HepG2 (cell line): ENCODE data around the gene PELI2. TPM values are rescaled to one million over a fixed set of nuclear protein-coding genes. Genes with fewer than 3 reads are reported as not detected.

Experiments used
- ATAC-seq: fragments of 200-7000 bp; cut with Tn5 transposase; 3 replicates; pipeline ENCODE4 v1.9.1; 2020; ENCODE audit warnings: mild to moderate bottlenecking, moderate library complexity
- BruUV-seq: library from RNA; stranded (reverse); fragments of 400-500 nt; replicated peaks from 2 replicates; lab custom pipeline; 2021; lab: Mats Ljungman, UMichigan
- CTCF ChIA-PET: fragments of 300-600 bp; formaldehyde crosslinking; extraction: SDS; loops from one replicate; lab custom pipeline; 2021; ENCODE audit warnings: low total read pairs, inconsistent platforms, low intra/inter-chr PET ratio; lab: Yijun Ruan, JAX
- POLR2A ChIA-PET: fragments of 350-600 bp; sonication (Branson Sonifier 250); formaldehyde crosslinking; loops from one replicate; lab custom pipeline; 2020; ENCODE audit warnings: antibody characterized with exemption, inconsistent platforms; lab: Yijun Ruan, JAX
- DNase-seq: peaks from one replicate; pipeline ENCODE4 v3.0.0-alpha.2; 2015; ENCODE audit warnings: low spot score
- FAIRE-seq: peaks from 3 replicates; lab custom pipeline; 2011; peaks lifted over from hg19 to GRCh38; lab: Jason Lieb, UNC
- H2AFZ ChIP-seq: one replicate; pipeline ENCODE4 v1.6.1; 2011; ENCODE audit warnings: low read length, inconsistent platforms
- H3K27ac ChIP-seq: fragments of 300-600 bp; 3 replicates; pipeline ENCODE4 v1.8.0; 2011; ENCODE audit warnings: mixed run types, mild to moderate bottlenecking, mixed read lengths, low read length, inconsistent platforms; ENCODE audit not compliant: insufficient read depth; ENCODE audit errors: extremely low read length
- H3K27me3 ChIP-seq, 2 experiments: fragments of 200-600 bp in 1 of 2; 2 replicates in 1 of 2; 3 replicates in 1 of 2; pipeline versions ENCODE4 v1.6.0 to v1.8.0; 2011; ENCODE audit warnings: low read length in 2 of 2, mild to moderate bottlenecking in 2 of 2, moderate library complexity in 2 of 2, inconsistent platforms in 1 of 2; ENCODE audit not compliant: insufficient read depth in 2 of 2, control insufficient read depth in 1 of 2
- H3K36me3 ChIP-seq, 2 experiments: fragments of 200-600 bp in 1 of 2; replicated peaks in 1 of 2; 2 replicates in 1 of 2; 3 replicates in 1 of 2; pipeline versions ENCODE4 v1.5.1 to v1.8.0; 2011; ENCODE audit warnings: low read length in 2 of 2, inconsistent platforms in 1 of 2; ENCODE audit not compliant: insufficient read depth in 2 of 2, control insufficient read depth in 1 of 2
- H3K4me1 ChIP-seq: 2 replicates; pipeline ENCODE4 v1.5.1; 2012; ENCODE audit warnings: low read length, inconsistent platforms; ENCODE audit not compliant: insufficient read depth
- H3K4me2 ChIP-seq: 2 replicates; pipeline ENCODE4 v1.6.0; 2011; ENCODE audit warnings: low read depth, low read length, inconsistent platforms
- H3K4me3 ChIP-seq, 3 experiments: fragments of 200-600 bp in 1 of 3; sonication (generic), shearing (Covaris generic) in 1 of 3; replicated peaks in 1 of 3; 2 replicates each; pipeline ENCODE4 v1.5.1; 2011 to 2016; ENCODE audit warnings: low read length in 3 of 3, inconsistent platforms in 2 of 3, low read depth in 2 of 3, mild to moderate bottlenecking in 2 of 3, control low read depth in 1 of 3, mixed read lengths in 1 of 3; ENCODE audit not compliant: insufficient read depth in 1 of 3
- H3K79me2 ChIP-seq: one replicate; pipeline ENCODE4 v1.6.1; 2011; ENCODE audit warnings: low read length, inconsistent platforms; ENCODE audit not compliant: insufficient read depth
- H3K9ac ChIP-seq: 2 replicates; pipeline ENCODE4 v1.6.0; 2011; ENCODE audit warnings: mild to moderate bottlenecking, low read depth, low read length, inconsistent platforms; ENCODE audit not compliant: insufficient read depth
- H3K9me3 ChIP-seq: 2 replicates; pipeline ENCODE4 v1.5.1; 2012; ENCODE audit warnings: mild to moderate bottlenecking, low read length
- H4K20me1 ChIP-seq: 2 replicates; pipeline ENCODE4 v1.6.0; 2011; ENCODE audit warnings: inconsistent platforms, mild to moderate bottlenecking, low read length, moderate library complexity; ENCODE audit not compliant: insufficient read depth
- AKAP8 ChIP-seq: sonication (generic); formaldehyde crosslinking; IDR thresholded peaks from 2 replicates; pipeline ENCODE4 v1.5.1; 2020; ENCODE audit warnings: mild to moderate bottlenecking, missing genetic modification reagents
- GLMP ChIP-seq: sonication (generic); formaldehyde crosslinking; IDR thresholded peaks from 2 replicates; pipeline ENCODE4 v1.9.0; 2021; ENCODE audit warnings: missing genetic modification reagents, mild to moderate bottlenecking, borderline replicate concordance
- LRRFIP1 ChIP-seq: sonication (generic); formaldehyde crosslinking; conservative IDR thresholded peaks from 2 replicates; pipeline ENCODE4 v1.4.0; 2020; ENCODE audit warnings: missing genetic modification reagents
- MLXIP ChIP-seq: sonication (generic); formaldehyde crosslinking; IDR thresholded peaks from 2 replicates; pipeline ENCODE4 v1.9.0; 2021; ENCODE audit warnings: missing genetic modification reagents, borderline replicate concordance
- MYNN ChIP-seq: sonication (generic); formaldehyde crosslinking; IDR thresholded peaks from 2 replicates; pipeline ENCODE4 v1.4.0; 2020; ENCODE audit warnings: mild to moderate bottlenecking, low read depth, missing genetic modification reagents
- NFIC ChIP-seq: IDR thresholded peaks from 2 replicates; pipeline ENCODE4 v1.6.1; 2012; ENCODE audit warnings: mild to moderate bottlenecking, low read length, inconsistent platforms
- RFX5 ChIP-seq: IDR thresholded peaks from 2 replicates; pipeline ENCODE4 v1.6.1; 2011; ENCODE audit warnings: low read depth, low read length, improper control_type of control experiment
- SMARCE1 ChIP-seq: fragments of 450-650 bp; IDR thresholded peaks from 2 replicates; pipeline ENCODE4 v1.6.1; 2017; ENCODE audit warnings: borderline replicate concordance
- TCF7L2 ChIP-seq: IDR thresholded peaks from 2 replicates; pipeline ENCODE4 v1.6.1; 2011; ENCODE audit warnings: mild to moderate bottlenecking, low read depth, low read length, moderate library complexity
- TGIF2 ChIP-seq: IDR thresholded peaks from 2 replicates; pipeline ENCODE4 v1.6.1; 2016; ENCODE audit warnings: control low read depth, missing compliant biosample characterization
- ZHX1 ChIP-seq: sonication (generic); formaldehyde crosslinking; IDR thresholded peaks from 2 replicates; pipeline ENCODE4 v1.8.1; 2022; ENCODE audit warnings: low read depth, mild to moderate bottlenecking, missing genetic modification reagents
- ZMYM4 ChIP-seq: sonication (generic); formaldehyde crosslinking; IDR thresholded peaks from 2 replicates; pipeline ENCODE4 v1.8.1; 2023; ENCODE audit warnings: mild to moderate bottlenecking, missing genetic modification reagents
- ZNF263 ChIP-seq: sonication (generic); formaldehyde crosslinking; IDR thresholded peaks from 2 replicates; pipeline ENCODE4 v1.4.0; 2020; ENCODE audit warnings: missing genetic modification reagents
- ZNF382 ChIP-seq: sonication (generic); formaldehyde crosslinking; IDR thresholded peaks from 2 replicates; pipeline ENCODE4 v1.5.0; 2020; ENCODE audit warnings: missing genetic modification reagents, mild to moderate bottlenecking, borderline replicate concordance
- ZNF44 ChIP-seq: sonication (generic); formaldehyde crosslinking; IDR thresholded peaks from 2 replicates; pipeline ENCODE4 v1.5.1; 2020; ENCODE audit warnings: mild to moderate bottlenecking, missing genetic modification reagents
- ZNF510 ChIP-seq: sonication (generic); formaldehyde crosslinking; IDR thresholded peaks from 2 replicates; pipeline ENCODE4 v1.4.0; 2020; ENCODE audit warnings: low read depth, mild to moderate bottlenecking, missing genetic modification reagents
- ZNF891 ChIP-seq: sonication (generic); formaldehyde crosslinking; IDR thresholded peaks from 2 replicates; pipeline ENCODE4 v1.5.0; 2020; ENCODE audit warnings: mild to moderate bottlenecking, missing genetic modification reagents
- WGBS: methylation state at CpG from one replicate; pipeline ENCODE4 v1.1.6; 2017; ENCODE audit warnings: low lambda C conversion rate; 5-methylcytosine and 5-hydroxymethylcytosine counted together
- in situ Hi-C: cut with HindIII; loops from 2 replicates; pipeline ENCODE4 v1.10.0; 2017; ENCODE audit warnings: low pct_unique_long_range_greater_than_20kb; ENCODE audit not compliant: extremely low pct_ligation_motif_present
- intact Hi-C: fragments of 100-400 bp; cut with micrococcal nuclease; formaldehyde crosslinking; loops from one replicate; pipeline ENCODE4 v1.10.0; 2022; ENCODE audit not compliant: unreplicated experiment
- polyA plus RNA-seq, 8 experiments: library from polyadenylated mRNA; depleted of rRNA in 3 of 8; stranded (reverse) in 7 of 8; unstranded in 1 of 8; fragments of >200 nt; fragmentation: Illumina TruSeq in 4 of 8; extraction: Trizol in 4 of 8; gene quantifications; 2 replicates each; pipeline versions ENCODE4 v1.2.1 to v1.2.3, GENCODE V29; 2011 to 2016; ENCODE audit warnings: low read depth in 4 of 8, missing spikeins in 1 of 8, mixed read lengths in 1 of 8; ENCODE audit not compliant: insufficient read depth in 1 of 8
- total RNA-seq, 5 experiments: library from RNA; depleted of rRNA; stranded (reverse); fragments of >200 nt; fragmentation: Illumina TruSeq; extraction: Trizol; gene quantifications; 2 replicates each; pipeline ENCODE4 v1.2.3, GENCODE V29; 2016; ENCODE audit warnings: low read depth in 1 of 5

Gene PELI2
- total and polyA plus RNA-seq, 2 of the 13 experiments (the other 11 are each of a cell fraction or from before 2014, with no cell fraction given), result 0.07 TPM; not detected in 1

GRCh38 chr14:56328021-56328420 lies 209.8 kb downstream of the PELI2 start:
- no peak overlapping the region for H3K27ac ChIP-seq
- BruUV-seq, result no TSS peak
- ChIA-PET POLR2A (no interaction called here), CTCF (no interaction called here)
- DNase-seq (no peak), FAIRE-seq (no peak), ATAC-seq (no peak)
- no peaks in the 10 kb centered on the region; a peak in 1 of 5 replicates for H3K27me3 ChIP-seq
- WGBS, result 2% methylated on average over 3 of the region's 3 CpGs
- no peak overlapping the region for H3K9ac ChIP-seq
- intact Hi-C loops, result no loop called here
- no peaks in the 10 kb centered on the region for H4K20me1 ChIP-seq
- H3K4me3 ChIP-seq, result no peak overlapping the region
- H2AFZ ChIP-seq, result no peak overlapping the region
- no peaks in the 10 kb centered on the region for H3K79me2 ChIP-seq
- in situ Hi-C loops, result loop anchor here (25.0 kb wide), 1 partner anchor 616 kb away; no protein-coding TSS in a partner anchor
- no peak overlapping the region for H3K4me2 ChIP-seq
- no peaks in the 10 kb centered on the region for H3K36me3 ChIP-seq
- no peaks in the 10 kb centered on the region for H3K4me1 ChIP-seq
- no peaks in the 10 kb centered on the region for H3K9me3 ChIP-seq
- TF ChIP-seq AKAP8, result no peak
- TF ChIP-seq ZHX1 (CRISPR knock-in tag), result no peak
- TF ChIP-seq ZNF382 (CRISPR knock-in tag), result no peak
- TF ChIP-seq MLXIP (CRISPR knock-in tag), result no peak
- TF ChIP-seq ZNF510 (CRISPR knock-in tag), result no peak
- no peak for TF ChIP-seq ZNF263 (CRISPR knock-in tag)
- no peak for TF ChIP-seq MYNN (CRISPR knock-in tag)
- TF ChIP-seq LRRFIP1 (CRISPR knock-in tag), result no peak
- no peak for TF ChIP-seq RFX5
- TF ChIP-seq ZMYM4 (CRISPR knock-in tag), result no peak
- TF ChIP-seq GLMP (CRISPR knock-in tag), result no peak
- TF ChIP-seq TGIF2, result no peak
- no peak for TF ChIP-seq SMARCE1
- TF ChIP-seq ZNF891 (CRISPR knock-in tag), result no peak
- no peak for TF ChIP-seq ZNF44
- no peak for TF ChIP-seq NFIC
- no peak for TF ChIP-seq TCF7L2
